HUES48 (cell line): ENCODE data around the gene TATDN3.
"Not testable (repeated sequence)": the region's sequence is repeated elsewhere in the genome, so short reads cannot be mapped to it uniquely, and the experiment has no call there.

Experiments used
- H3K27ac ChIP-seq: one replicate; pipeline ENCODE4 v1.7.0; 2013; ENCODE audit warnings: low read depth, low read length, inconsistent platforms
- H3K27me3 ChIP-seq: 2 replicates; pipeline ENCODE4 v1.6.1; 2013; ENCODE audit warnings: mild to moderate bottlenecking, low read length; ENCODE audit not compliant: control insufficient read depth, insufficient read depth
- H3K36me3 ChIP-seq: 2 replicates; pipeline ENCODE4 v1.6.1; 2013; ENCODE audit warnings: low read length; ENCODE audit not compliant: control insufficient read depth, insufficient read depth
- H3K4me1 ChIP-seq: 2 replicates; pipeline ENCODE4 v1.6.1; 2013; ENCODE audit warnings: mild to moderate bottlenecking, low read length; ENCODE audit not compliant: control insufficient read depth, insufficient read depth
- H3K4me3 ChIP-seq: 2 replicates; pipeline ENCODE4 v1.5.1; 2013; ENCODE audit warnings: mild to moderate bottlenecking, low read depth, low read length
- H3K9ac ChIP-seq: 2 replicates; pipeline ENCODE4 v1.6.1; 2013; ENCODE audit warnings: mild to moderate bottlenecking, low read depth, low read length, moderate library complexity
- H3K9me3 ChIP-seq: 2 replicates; pipeline ENCODE4 v1.6.1; 2013; ENCODE audit warnings: low read length; ENCODE audit not compliant: control insufficient read depth, insufficient read depth

The TATDN3 gene

GRCh38 chr1:212759683-212760082 is 32.0 kb upstream of the TATDN3 start:
- Histone ChIP-seq H3K27me3 (no peaks in the 10 kb centered on the region), H3K9me3 (no peaks in the 10 kb centered on the region), H3K9ac (no peak overlapping the region), H3K4me1 (peaks cover 4% of the 10 kb centered on the region), H3K27ac (no peak overlapping the region), H3K4me3 (no peak overlapping the region), H3K36me3 (peaks cover 11% of the 10 kb centered on the region)

GRCh38 chr1:212760126-212760823 is 31.4 kb upstream of the TATDN3 start:
- H3K36me3 ChIP-seq: peaks cover 11% of the 10 kb centered on the region
- no peak overlapping the region for H3K27ac ChIP-seq
- no peaks in the 10 kb centered on the region for H3K4me1 ChIP-seq
- H3K4me3 ChIP-seq: no peak overlapping the region
- no peaks in the 10 kb centered on the region for H3K27me3 ChIP-seq
- H3K9ac ChIP-seq: no peak overlapping the region
- no peaks in the 10 kb centered on the region for H3K9me3 ChIP-seq

GRCh38 chr1:212762234-212762633 is 29.5 kb upstream of the TATDN3 start:
- H3K27me3 ChIP-seq: no peaks in the 10 kb centered on the region
- peaks cover 11% of the 10 kb centered on the region for H3K36me3 ChIP-seq
- H3K4me1 ChIP-seq: no peaks in the 10 kb centered on the region
- no peak overlapping the region for H3K27ac ChIP-seq
- no peak overlapping the region for H3K9ac ChIP-seq
- H3K9me3 ChIP-seq: no peaks in the 10 kb centered on the region
- no peak overlapping the region for H3K4me3 ChIP-seq

GRCh38 chr1:212762839-212763238 is 28.9 kb upstream of the TATDN3 start:
- no peak overlapping the region for H3K9ac ChIP-seq
- no peaks in the 10 kb centered on the region for H3K9me3 ChIP-seq
- no peak overlapping the region for H3K4me3 ChIP-seq
- no peaks in the 10 kb centered on the region for H3K4me1 ChIP-seq
- H3K27me3 ChIP-seq: no peaks in the 10 kb centered on the region
- H3K27ac ChIP-seq: no peak overlapping the region
- peaks cover 8% of the 10 kb centered on the region for H3K36me3 ChIP-seq

- not testable (repeated sequence) for H3K4me1 ChIP-seq, H3K4me3 ChIP-seq, H3K9ac ChIP-seq, H3K9me3 ChIP-seq, H3K27ac ChIP-seq, H3K36me3 ChIP-seq, H3K27me3 ChIP-seq
Observed at GRCh38 chr1:212764718-212765281, 26.9 kb upstream of the TATDN3 start.

- H3K9me3 ChIP-seq, H3K9ac ChIP-seq, H3K36me3 ChIP-seq, H3K4me1 ChIP-seq, H3K27me3 ChIP-seq, H3K4me3 ChIP-seq, H3K27ac ChIP-seq: not testable (repeated sequence)
Observed at GRCh38 chr1:212766825-212767224, 24.9 kb upstream of the TATDN3 start.

GRCh38 chr1:212769459-212770167 is 22.1 kb upstream of the TATDN3 start:
- Histone ChIP-seq H3K27me3 (no peaks in the 10 kb centered on the region), H3K27ac (no peak overlapping the region), H3K9ac (no peak overlapping the region), H3K36me3 (peaks cover 8% of the 10 kb centered on the region), H3K4me1 (no peaks in the 10 kb centered on the region), H3K4me3 (no peak overlapping the region), H3K9me3 (no peaks in the 10 kb centered on the region; the same call in 1 of the 2 replicates)

GRCh38 chr1:212771341-212771740 is 20.4 kb upstream of the TATDN3 start:
- no peaks in the 10 kb centered on the region; the same call in 1 of the 2 replicates for H3K9me3 ChIP-seq
- no peak overlapping the region for H3K4me3 ChIP-seq
- no peak overlapping the region for H3K27ac ChIP-seq
- peaks cover 17% of the 10 kb centered on the region for H3K36me3 ChIP-seq
- H3K9ac ChIP-seq: no peak overlapping the region
- no peaks in the 10 kb centered on the region for H3K4me1 ChIP-seq
- H3K27me3 ChIP-seq: no peaks in the 10 kb centered on the region

- Histone ChIP-seq H3K4me1 (no peaks in the 10 kb centered on the region), H3K36me3 (peaks cover 27% of the 10 kb centered on the region), H3K9me3 (no peaks in the 10 kb centered on the region; the same call in 1 of the 2 replicates), H3K4me3 (no peak overlapping the region), H3K27ac (no peak overlapping the region), H3K9ac (no peak overlapping the region), H3K27me3 (no peaks in the 10 kb centered on the region)
Observed at GRCh38 chr1:212773011-212773410, 18.7 kb upstream of the TATDN3 start.

GRCh38 chr1:212774584-212774983 is 17.1 kb upstream of the TATDN3 start:
- Histone ChIP-seq H3K36me3 (peaks cover 29% of the 10 kb centered on the region), H3K27ac (no peak overlapping the region), H3K4me3 (no peak overlapping the region), H3K9ac (no peak overlapping the region), H3K9me3 (no peaks in the 10 kb centered on the region), H3K27me3 (no peaks in the 10 kb centered on the region), H3K4me1 (no peaks in the 10 kb centered on the region)

- H3K4me3 ChIP-seq: no peak overlapping the region
- H3K4me1 ChIP-seq: no peaks in the 10 kb centered on the region
- H3K9ac ChIP-seq: no peak overlapping the region
- H3K9me3 ChIP-seq: no peaks in the 10 kb centered on the region
- no peak overlapping the region for H3K27ac ChIP-seq
- H3K27me3 ChIP-seq: no peaks in the 10 kb centered on the region
- H3K36me3 ChIP-seq: peaks cover 29% of the 10 kb centered on the region
Observed at GRCh38 chr1:212775241-212775640, 16.5 kb upstream of the TATDN3 start.
